NCI-H510A treated with DMSO at 0.1 percent for 48 hours (cell line): ENCODE data around the gene POLR3H.
A peak's percentile ranks its signal among the peaks of the same experiment; 100 is the strongest.

Source experiments
- DNase-seq: peaks from one replicate; lab custom pipeline; 2025; lab: John Stamatoyannopoulos, UW

POLR3H gene

DNA sequence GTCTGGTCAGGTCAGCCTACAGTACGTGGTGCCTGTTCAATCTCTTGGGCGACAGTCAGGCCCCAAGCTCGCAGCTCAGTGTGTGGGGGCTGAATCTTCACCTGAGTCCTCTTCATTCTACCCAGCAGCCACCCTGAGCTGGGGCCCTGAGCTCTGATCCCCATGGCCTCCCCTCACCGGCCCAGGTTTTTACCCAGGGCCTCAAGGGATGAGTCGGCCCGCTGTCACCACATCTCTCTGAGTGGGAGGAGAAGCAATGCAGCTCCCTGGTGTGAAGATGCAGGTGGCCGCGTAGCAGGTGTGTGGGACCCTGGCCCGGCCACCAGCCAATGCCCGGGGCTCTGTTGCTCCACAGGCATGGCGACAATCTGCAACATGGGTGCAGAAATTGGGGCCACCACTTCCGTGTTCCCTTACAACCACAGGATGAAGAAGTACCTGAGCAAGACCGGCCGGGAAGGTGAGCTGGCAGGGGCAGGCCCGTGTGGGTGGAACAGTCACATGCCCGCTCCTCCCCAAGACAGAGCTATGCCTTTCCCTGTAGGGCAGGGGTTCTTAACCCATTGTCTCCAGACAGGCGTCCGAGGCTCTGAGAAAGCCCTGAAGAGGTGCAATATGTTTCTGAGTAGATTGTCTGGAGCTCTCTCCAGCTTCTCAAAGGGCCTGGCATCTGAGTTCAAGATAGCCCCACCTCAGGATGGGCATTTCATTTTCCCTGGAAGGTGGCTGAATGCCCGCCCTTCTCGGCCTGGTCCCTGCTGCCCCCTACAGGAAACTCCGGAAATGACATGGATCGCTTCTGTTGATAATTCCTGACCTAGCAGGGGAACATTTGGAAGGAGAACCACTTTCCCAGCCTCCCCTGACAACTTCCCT, 26.9 kb downstream of the POLR3H start:
- peak; percentile 65 for DNase-seq

DNA sequence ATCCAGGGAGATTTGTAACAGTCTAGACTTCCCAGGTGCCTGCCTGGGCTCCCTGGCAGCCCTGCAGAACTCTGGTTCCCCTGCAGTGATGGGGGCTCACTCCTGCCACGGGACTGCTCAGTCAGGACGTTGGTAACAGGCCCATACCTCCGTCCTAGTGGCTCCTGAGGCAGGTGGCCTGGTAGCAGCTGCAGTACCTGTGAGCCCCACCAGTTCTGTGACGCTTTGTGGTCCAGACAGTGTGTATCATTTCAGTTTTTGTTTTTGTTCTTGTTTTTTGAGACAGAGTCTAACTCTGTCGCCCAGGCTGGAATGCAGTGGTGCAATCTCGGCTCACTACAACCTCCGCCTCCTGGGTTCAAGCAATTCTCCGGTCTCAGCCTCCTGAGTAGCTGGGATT, 27.8 kb downstream of the POLR3H start:
- DNase-seq = no peak

GRCh38 chr22:41513391-41513790, 30.9 kb downstream of the POLR3H start:
- DNase-seq = no peak

GRCh38 chr22:41512421-41513194, 31.7 kb downstream of the POLR3H start:
- DNase-seq = peak; percentile 88

- DNase-seq = peak; percentile 70
Measured at GRCh38 chr22:41511521-41511968, 32.7 kb downstream of the POLR3H start.

DNA sequence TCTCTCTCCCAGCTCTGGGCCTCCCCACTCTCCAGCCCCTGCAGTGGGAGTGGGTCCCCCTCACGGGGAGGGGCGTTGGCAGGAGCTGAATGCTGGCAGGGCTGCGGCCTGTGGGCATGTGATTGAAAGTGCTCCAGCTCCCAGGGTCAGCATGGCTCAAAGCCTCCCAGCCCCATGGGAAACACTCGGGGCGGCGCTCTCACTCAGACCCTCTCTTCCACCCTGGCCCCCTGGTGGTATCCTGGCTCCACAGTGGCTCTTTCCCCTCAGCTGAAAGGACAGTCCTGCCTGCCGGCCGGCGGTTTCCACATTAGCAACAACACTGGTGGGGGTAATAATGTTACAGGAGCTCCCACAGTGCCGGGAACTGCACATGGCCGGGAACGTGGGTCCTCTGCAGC, 35.5 kb downstream of the POLR3H start:
- DNase-seq = no peak

DNA sequence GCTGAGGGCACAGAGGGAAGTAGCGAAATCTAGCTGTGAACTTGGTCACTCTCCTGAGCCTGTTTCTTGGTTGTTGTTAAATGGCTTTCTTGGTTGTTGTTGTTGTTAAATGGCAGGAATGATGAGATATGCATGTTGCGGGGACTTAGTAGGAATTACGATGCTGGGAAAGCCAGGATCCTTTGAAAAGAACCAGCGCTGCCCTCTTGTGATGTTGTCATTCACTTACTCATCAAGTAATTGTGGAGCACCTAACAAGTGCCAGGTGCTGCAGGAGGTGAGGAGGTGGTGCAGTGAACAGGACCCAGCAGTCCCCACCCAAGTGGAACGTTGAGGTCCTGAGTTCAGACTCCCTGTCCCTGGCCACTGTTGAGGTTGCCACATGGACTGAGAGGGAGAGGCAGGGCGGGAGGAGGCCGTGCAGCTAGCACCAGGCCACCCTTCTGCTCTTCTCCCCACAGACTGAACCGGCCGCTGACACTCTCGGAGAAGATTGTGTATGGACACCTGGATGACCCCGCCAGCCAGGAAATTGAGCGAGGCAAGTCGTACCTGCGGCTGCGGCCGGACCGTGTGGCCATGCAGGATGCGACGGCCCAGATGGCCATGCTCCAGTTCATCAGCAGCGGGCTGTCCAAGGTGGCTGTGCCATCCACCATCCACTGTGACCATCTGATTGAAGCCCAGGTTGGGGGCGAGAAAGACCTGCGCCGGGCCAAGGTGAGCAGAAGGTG, 36.8 kb downstream of the POLR3H start:
- no peak for DNase-seq

GRCh38 chr22:41505511-41506220, 38.6 kb downstream of the POLR3H start:
- DNase-seq = no peak

- DNase-seq = no peak
Measured at GRCh38 chr22:41504816-41505215, 39.5 kb downstream of the POLR3H start.

GRCh38 chr22:41504397-41504796, 39.9 kb downstream of the POLR3H start:
- no peak for DNase-seq

- DNase-seq = no peak
Measured at GRCh38 chr22:41501209-41501608, 43.1 kb downstream of the POLR3H start.

- no peak for DNase-seq
Measured at GRCh38 chr22:41500303-41500702, 44.0 kb downstream of the POLR3H start.

DNA sequence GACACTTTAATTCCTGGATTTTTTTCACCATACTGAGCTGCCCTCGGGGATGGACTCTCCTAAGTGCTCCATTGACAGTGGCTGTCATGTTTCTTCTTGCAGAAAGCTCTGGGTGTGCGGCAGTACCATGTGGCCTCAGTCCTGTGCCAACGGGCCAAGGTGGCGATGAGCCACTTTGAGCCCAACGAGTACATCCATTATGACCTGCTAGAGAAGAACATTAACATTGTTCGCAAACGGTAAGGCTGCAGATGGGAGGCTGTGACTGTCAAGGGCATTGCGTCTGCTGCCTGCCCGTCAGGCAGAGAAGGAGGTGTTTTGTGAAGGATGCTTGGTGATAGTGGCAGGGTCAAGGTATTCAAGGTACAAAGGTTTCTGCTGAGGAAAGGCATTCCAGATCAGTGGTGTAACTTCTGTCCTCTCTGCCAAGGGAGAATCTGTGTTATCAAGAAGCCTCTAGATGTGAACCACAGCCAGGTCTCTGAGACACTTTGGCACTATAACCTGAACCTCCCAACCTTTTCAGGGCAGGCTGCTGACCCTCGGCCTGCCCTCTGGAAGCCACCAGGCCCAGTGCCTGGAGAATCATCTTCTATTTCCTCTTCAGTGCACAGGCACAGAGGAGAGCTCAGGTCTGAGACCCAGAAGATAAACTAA, 44.5 kb downstream of the POLR3H start:
- DNase-seq = no peak

GRCh38 chr22:41498303-41498835, 45.9 kb downstream of the POLR3H start:
- DNase-seq = no peak

DNA sequence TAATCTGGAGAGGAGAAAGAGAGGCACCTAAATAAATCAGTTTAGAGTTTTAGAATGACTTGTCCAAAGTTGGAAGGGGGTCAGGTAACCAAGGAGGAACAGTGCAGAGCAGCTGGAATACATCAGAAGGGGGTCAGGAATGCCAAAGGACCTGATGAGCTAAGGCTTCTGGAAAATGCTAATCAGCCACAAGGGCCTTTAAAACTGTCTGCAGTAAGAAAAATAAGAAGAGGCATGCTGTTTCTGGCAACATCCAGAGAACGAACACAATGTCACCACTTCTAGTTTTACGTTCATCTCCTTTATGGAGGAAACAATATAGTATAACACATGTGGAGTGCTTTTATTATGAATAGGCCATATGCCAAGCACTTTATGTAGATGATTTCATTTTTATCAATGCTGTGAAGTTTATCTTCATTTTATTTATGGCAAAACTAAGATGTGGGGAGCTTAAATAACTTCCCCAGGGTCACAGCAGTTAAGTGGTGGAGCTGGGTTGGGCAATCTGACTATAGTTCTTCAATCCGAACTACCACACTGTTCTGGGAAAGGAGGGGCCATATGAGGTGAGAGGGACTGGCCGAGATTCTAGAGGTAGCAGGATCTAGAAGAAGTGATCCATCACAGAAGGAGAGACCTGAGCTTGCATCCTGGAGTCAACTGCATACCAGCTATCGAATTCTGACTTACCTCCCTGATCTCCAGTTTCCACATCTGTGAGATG, 52.7 kb downstream of the POLR3H start:
- DNase-seq = no peak

DNA sequence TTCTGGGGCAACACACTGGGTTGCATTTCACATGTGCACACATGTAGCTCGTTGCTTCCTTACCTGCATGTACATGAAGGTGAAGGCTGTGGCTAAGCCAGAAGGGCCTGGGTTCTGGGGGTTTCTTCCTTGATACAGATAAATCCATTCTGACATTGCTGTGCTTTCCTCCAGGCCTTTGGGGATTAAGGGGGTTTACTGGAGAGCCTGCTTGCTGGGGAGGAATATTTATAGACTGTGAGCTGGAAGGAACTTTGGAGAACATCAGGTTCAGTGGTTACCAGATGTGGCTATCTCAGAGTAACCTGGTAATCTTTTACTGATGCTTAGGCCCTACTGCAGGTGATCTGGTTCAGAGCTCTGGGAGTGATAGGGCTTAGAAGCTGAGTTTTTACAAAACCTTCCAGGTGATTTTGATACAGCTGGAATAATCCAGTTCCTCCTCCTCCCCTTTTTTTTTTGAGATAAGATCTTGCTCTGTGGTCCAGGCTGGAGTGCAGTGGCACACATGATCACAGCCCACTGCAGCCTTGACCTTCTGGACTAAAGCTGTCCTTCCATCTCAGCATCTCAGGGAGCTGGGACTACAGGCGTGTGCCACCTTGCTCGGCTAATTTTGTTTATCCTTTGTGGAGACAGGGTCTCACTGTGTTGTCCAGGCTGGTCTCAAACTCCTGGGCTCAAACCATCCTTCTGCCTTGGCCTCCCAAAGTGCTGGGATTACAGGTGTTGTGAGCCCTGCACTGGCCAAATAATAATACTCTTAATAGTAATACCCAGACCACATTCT, 55.5 kb downstream of the POLR3H start:
- no peak for DNase-seq

DNA sequence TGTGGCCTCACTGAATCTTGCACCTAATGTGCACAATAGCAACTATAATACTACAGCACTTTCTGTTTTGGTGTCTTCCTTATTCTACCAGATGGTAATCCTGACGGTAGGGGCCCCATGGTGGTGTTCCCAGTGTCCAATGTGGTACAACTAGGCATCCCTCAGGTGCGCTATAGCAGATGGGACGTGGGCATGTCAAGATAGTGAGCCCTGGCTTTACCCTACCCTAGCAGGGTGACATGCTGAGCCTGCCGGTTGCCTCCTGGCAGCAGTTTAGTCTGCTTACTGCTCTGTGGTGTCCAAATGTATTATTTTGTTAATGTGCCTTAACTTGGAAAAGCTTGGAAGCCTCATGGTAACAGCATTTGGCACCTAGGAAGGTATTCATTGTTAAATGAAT, 56.2 kb downstream of the POLR3H start:
- no peak for DNase-seq

GRCh38 chr22:41487037-41487935, 57.0 kb downstream of the POLR3H start:
- DNase-seq = no peak
